Stimulated activated naive CD8-positive, alpha-beta T cell treated with anti-CD3 and anti-CD28 coated beads, Interleukin-15, Interleukin-2, amounts not matched to agents 100 U/mL and 50 U/mL, for 24 hours (primary cell): ENCODE measurements around the gene MAP4K1.
"Not testable (repeated sequence)": the region's sequence is repeated elsewhere in the genome, so short reads cannot be mapped to it uniquely, and the experiment has no call there.

Experiments
- ATAC-seq: fragments of 150-1000 bp; cut with Tn5 transposase; one replicate; pipeline ENCODE4 v1.10.0; 2021
- DNase-seq: peaks from one replicate; pipeline ENCODE4 v3.0.0; 2021

Gene MAP4K1

GRCh38 chr19:38650911-38651584 is 33.3 kb upstream of the MAP4K1 start:
- DNase-seq (no peak), ATAC-seq (no peak)

DNA sequence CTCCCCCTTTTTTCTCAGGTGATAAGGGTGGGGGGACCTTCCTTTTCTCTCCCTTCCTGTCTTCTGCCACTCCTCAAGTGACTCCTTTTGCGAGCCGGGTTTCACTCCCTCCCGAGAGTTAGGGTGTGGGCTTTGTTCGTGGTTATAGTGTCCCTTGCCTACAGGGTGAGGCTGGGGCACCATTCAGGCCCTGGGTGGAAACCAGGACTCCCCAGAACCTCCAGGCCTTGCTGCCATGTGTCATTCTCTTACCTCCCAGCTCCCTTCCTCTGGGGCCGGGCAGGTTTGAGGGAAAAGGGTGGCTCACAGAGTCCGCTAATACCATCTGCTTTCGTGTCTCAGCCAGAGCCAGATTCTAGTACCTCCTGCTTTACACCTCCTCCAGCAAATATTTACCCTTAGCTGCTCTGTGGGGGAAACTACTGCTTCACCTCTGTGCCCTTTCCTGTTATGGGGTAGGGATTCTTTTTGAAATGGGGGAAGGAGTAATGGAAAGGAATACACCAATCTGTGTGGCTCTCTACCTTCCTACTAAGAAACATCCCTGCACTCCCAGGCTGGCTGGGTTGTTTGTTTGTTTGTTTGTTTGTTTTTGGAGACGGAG is 32.5 kb upstream of the MAP4K1 start:
- DNase-seq: no peak
- no peak for ATAC-seq

DNA sequence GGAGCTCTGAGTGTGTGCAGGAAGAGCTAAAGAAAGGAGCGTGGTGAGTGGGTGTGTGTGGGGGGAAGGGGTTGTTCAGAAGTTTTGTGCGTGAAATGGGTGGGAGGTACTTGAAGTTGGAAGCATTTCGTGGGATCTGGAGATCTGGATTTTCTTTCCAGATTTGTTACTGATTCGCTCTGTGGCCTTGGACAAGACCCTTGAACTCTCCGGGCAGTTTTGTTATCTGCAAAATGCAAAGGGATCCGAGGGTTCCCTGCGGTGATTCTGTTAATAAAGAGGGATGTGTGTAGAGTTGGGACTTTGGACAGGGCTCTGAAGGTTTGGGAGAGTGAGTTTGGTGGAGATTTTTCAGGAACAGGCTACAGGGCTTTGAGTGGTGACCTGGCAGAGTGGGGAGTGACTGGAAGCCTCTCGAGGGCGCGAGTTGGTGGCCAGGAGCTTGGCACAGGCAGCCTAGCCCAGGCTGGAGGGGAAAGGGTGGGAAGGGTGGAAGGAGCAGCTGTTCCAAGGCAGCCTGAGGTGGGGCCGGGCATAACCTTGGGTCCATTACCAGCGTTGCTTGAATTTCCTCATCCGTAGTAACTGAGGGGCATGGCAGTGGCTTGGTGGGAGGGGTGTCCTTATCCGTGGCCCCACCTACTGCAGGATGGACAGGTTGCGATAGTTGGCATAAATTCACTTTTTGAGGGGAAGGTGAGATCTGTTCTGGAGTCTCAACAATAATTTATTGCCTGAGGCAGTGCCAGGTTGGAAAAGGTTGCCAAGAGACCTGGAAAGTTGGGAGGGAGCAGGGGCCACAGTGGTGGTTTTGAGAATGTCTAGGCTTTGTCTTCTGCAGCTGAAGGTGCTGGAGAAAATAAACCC is 31.8 kb upstream of the MAP4K1 start:
- ATAC-seq (no peak), DNase-seq (no peak)

- no peak for ATAC-seq
- no peak for DNase-seq
Observed at GRCh38 chr19:38648769-38649304, 31.1 kb upstream of the MAP4K1 start.

DNA sequence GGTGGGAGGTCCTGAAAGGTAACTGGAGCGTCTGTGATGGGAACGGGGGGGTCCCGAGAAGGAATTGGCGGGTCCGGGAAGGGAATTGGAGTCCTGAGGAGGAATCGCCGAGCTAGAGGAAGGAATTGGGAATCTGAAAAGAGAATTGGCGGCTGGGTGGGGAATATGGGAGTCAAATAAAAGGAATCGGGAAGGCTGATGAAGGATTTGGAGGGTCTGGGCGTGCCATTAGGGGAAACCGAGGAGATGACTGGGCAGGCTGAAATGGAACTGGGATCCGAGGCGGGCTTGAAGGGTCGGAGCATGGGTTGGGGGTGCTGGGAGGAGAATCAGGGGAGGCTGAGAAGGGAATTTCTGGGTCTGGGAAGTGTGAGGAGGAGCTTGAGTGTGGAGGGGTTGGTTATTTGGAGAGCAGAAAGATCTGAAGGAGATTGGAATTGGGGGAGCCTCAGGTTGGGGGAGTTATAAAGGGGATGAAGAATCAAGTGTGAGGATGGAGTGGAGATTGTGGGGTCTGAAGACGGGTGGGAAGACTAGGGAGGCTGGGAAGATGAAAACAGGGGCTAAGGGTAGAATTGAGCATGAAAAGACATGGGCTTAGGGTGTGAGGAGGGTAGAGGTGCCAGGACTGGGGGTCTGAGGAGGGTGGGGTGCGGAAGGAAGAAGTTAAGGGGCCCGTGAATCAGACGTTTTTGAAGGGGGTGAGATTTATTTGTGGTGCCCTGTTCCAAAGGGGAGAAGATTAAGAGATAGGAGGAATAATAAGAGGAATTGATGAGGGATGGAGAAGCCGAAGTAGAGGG is 30.4 kb upstream of the MAP4K1 start:
- ATAC-seq (no peak), DNase-seq (peak; percentile 28)

GRCh38 chr19:38647368-38647965 is 29.7 kb upstream of the MAP4K1 start, which contains the start of gene ACTN4:
Gene ACTN4, plus strand, starts transcription at chr19:38647649. Its CDS starts 97 bp downstream, at chr19:38647746.
- ATAC-seq (peak; percentile 93), DNase-seq (peak; percentile 100)

- ATAC-seq: no peak
Observed at GRCh38 chr19:38644719-38645118, 27.0 kb upstream of the MAP4K1 start.

DNA sequence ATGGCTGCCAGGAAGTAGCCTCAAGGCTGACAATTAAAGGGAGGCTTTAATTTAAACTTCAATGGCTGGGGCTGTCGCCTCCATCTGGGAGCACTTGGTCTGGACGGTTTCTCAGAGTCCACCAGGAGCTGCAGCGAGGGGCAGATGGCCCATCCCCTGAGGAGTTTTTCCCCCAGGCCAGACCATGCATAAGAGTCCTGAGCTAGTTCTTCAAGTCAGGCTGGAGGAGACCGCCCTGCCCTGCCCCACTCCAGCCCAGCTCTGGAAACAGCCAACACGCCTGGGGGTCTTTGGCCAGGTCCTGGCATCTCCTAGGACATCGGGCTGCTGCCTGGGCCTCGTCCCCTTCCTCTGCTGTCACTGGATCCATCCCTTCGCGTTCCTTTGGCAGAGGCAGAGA is 24.4 kb upstream of the MAP4K1 start:
- DNase-seq (no peak), ATAC-seq (no peak)

More at GRCh38 chr19:38644719-38645118, 27.0 kb upstream of the MAP4K1 start:
- DNase-seq: no peak

DNA sequence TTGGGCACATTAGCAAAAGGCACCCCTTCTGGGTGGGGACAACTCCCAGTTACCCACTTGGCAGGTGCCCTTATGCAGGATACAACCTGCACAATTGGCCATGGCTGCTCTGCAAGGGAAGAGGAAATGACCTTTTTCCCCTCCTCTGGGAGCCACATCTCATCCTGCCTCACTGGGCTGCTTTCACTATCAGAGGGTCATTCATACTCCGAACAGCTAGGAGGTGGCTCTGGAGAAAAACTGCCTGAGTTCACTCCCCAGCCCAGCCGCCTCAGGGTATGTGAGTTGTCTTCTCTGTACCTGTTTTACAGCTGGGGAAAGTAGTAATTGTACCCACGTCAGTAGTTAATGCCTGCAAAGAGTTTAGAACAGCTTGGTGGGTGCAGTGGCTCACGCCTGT is 22.6 kb upstream of the MAP4K1 start:
- DNase-seq: no peak
- no peak for ATAC-seq

- ATAC-seq (no peak), DNase-seq (no peak)
Observed at GRCh38 chr19:38639679-38640078, 21.9 kb upstream of the MAP4K1 start.

- DNase-seq (no peak), ATAC-seq (no peak)
Observed at GRCh38 chr19:38638461-38638860, 20.7 kb upstream of the MAP4K1 start.

DNA sequence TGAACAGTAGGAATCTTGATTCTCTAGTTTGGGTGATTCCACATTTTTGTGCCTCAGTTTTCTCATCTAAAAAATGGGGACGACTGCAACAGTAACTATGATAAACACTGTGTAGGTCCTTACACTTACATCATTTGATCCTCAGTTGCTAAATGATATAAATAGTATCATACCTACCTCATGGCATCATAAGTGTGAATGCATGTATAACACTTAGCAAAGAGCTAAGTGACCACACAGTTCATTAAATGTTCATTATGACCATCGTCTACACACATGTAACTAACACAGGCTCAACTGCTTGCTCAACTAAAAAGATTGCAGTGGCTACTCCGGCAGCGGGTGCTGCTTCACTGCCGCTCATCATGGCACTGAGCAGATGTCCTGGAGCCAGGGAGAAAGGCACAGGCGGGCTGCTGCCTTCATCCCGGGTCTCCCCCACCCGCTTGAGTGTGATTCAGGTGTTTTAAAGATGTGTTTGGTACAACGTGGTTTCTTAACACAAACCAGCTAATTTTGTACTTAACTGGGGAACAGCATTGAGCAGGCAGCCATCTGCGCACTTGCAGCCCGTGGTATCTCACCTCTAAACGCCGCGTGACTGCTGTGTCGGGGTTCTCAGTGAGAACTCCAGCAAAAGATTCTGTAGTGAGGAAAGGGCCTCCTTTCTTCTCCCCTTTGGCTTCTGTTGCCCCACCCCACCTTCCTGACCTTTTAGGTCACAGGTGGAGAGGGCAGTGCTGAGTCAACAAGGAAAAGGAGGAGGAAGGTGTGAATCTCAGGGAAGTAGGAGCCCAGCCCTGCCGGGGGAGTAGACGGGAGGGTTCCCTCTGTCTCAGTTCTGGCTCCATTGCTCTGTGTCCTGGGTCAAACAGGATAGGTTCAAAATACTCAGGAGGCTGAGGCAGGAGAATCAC is 18.0 kb upstream of the MAP4K1 start:
- no peak for DNase-seq

GRCh38 chr19:38634757-38635482 is 17.2 kb upstream of the MAP4K1 start:
- peak; percentile 81 for DNase-seq
- ATAC-seq: no peak

More for the DNA sequence above, 18.0 kb upstream of the MAP4K1 start:
- no peak for ATAC-seq

DNA sequence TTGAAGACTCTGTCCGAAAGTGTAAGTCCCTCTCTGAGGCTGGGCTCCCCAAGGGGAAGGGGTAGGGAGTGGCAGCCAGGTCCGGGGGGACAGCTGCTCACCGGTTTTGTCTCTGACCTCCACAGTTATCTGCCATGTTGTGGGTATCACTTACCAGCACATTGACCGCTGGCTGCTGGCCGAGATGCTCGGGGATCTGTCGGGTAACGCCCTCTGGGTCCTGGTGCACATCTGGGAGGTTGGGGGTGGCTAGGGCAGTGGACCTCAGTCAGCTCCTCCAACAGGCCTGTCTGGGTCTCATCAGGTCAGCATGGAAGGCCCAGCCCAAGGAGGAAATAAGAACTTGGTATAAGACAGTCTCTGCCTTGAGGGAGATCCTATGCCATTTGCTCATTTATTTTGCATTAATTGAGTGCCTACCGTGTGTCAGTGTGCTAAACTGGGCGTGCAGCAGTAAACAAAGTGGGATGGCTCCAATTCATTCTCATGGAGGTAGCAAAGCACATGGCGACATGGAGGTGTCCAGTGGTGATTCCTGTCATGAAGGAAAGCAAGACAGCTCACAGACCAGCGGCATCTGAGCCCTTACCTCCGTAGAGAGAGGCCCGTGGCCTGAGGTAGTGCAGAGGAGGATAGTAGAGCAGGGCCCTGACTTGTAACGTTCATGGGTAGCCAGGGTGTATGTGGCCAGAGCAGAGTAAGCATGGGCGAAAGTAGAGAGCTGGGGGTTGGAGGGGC is 14.9 kb upstream of the MAP4K1 start:
- ATAC-seq (no peak), DNase-seq (no peak)

DNA sequence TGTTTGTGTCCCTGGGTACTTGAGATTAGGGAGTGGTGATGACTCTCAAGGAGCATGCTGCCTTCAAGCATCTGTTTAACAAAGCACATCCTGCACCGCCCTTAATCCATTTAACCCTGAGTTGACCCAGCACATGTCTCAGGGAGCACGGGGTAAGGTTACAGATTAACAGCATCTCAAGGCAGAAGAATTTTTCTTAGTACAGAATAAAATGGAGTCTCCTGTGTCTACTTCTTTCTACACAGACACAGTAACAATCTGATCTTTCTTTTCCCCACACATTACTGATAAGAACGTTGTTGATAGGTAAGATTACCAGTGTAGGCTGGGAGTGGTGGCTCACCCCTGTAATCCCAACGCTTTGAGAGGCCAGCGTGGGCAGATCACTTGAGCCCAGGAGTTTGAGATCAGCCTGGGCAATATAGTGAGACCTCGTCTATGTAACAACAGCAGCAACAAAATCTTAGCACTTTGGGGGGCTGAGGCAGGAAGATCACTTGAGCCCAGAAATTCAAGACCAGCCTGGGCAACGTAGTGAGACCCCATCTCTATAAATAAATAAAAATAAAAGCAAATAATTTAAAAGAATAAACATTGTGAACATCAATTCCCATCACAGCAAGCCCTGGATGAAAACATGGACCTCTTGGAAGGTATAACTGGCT is 14.2 kb upstream of the MAP4K1 start:
- not testable (repeated sequence) for DNase-seq, ATAC-seq

DNA sequence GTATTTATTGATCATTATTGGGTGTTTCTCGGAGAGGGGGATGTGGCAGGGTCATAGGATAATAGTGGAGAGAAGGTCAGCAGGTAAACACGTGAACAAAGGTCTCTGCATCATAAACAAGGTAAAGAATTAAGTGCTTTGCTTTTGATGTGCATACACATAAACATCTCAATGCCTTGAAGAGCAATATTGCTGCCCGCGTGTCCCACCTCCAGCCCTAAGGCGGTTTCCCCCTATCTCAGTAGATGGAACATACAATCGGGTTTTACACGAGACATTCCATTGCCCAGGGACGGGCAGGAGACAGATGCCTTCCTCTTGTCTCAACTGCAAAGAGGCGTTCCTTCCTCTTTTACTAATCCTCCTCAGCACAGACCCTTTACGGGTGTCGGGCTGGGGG is 13.5 kb upstream of the MAP4K1 start:
- DNase-seq, ATAC-seq: not testable (repeated sequence)

DNA sequence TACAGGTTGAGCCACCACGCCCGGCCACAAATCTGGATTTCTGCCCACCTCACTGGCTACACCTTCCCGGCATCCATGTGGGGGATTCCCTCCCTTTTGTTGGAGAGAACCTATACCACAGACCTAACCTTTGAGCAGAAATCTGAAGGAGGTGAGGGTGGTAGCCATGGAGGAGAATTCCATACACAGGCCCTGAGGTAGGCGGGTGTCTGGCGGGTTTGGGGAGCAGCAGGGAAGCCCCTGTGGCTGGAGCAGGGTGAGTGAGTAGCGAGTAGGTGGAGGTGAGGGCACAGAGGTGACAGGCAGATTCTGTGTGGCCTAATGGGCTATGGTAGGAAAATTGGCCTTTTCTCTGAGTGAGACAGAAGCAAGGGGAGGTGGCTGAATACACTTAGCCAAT is 11.8 kb upstream of the MAP4K1 start:
- DNase-seq (no peak), ATAC-seq (no peak)

DNA sequence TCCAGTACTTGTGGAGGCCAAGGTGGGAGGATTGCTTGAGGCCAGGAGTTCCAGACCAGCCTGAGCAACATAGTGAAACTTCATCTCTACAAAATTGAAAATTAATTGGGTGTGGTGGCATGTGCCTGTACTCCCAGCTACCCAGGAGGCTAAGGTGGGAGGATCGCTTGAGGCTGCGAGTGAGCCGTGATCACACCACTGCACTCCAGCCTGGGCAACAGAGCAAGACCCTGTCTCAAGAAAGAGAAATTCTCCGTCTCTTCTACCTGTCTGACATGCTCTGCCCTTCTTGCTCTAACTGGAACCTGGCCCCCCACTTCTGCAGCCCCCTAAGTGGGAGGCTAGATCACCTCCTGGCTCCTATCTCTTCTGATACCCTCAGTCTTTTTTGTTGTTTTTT is 8.6 kb upstream of the MAP4K1 start:
- ATAC-seq: no peak
- no peak for DNase-seq
